A549 (cell line): ENCODE measurements around the gene SCRN1. TPM values are rescaled to one million over a fixed set of nuclear protein-coding genes. Genes with fewer than 3 reads are reported as not detected.

Experiments
- ATAC-seq, 2 experiments: fragments of 200-7000 bp in 1 of 2; fragments of >200 bp in 1 of 2; cut with Nextera tagmentation in 1 of 2; cut with Tn5 transposase in 1 of 2; 3 replicates each; pipeline versions ENCODE4 v1.8.0 to v1.9.1; 2018 to 2020; ENCODE audit warnings: mild to moderate bottlenecking in 1 of 2, moderate library complexity in 1 of 2
- CTCF ChIA-PET: fragments of 300-600 bp; sonication (Branson Sonifier 250); formaldehyde crosslinking; extraction: SDS; loops from one replicate; lab custom pipeline; 2021; ENCODE audit warnings: antibody characterized with exemption, inconsistent platforms; lab: Yijun Ruan, JAX
- POLR2A ChIA-PET: fragments of 350-600 bp; formaldehyde crosslinking; extraction: SDS; loops from one replicate; lab custom pipeline; 2021; ENCODE audit warnings: antibody characterized with exemption, inconsistent platforms; lab: Yijun Ruan, JAX
- DNase-seq, 2 experiments: peaks; one replicate each; pipeline versions ENCODE4 v3.0.0 to v3.0.0-alpha.2; 2011 to 2016; ENCODE audit warnings: low read depth in 1 of 2, low spot score in 1 of 2
- FAIRE-seq: peaks from 2 replicates; lab custom pipeline; 2011; peaks lifted over from hg19 to GRCh38; lab: Jason Lieb, UNC
- H3K27ac ChIP-seq, 2 experiments: fragments of >200 bp; sonication (Bioruptor Twin); formaldehyde crosslinking; 3 replicates each; pipeline ENCODE4 v1.5.1; 2016 to 2017
- H3K4me1 ChIP-seq: fragments of >200 bp; sonication (Bioruptor Twin); formaldehyde crosslinking; 3 replicates; pipeline ENCODE4 v1.6.1; 2016
- H3K4me2 ChIP-seq: fragments of >200 bp; sonication (Bioruptor Twin); formaldehyde crosslinking; 3 replicates; pipeline ENCODE4 v1.6.1; 2016
- H3K4me3 ChIP-seq: fragments of >200 bp; sonication (Bioruptor Twin); formaldehyde crosslinking; 3 replicates; pipeline ENCODE4 v1.5.1; 2016
- H3K9me3 ChIP-seq: fragments of >200 bp; sonication (Bioruptor Twin); formaldehyde crosslinking; 3 replicates; pipeline ENCODE4 v1.6.1; 2016
- BHLHE40 ChIP-seq: IDR thresholded peaks from 2 replicates; pipeline ENCODE4 v1.6.1; 2012; ENCODE audit warnings: low read depth, low read length, inconsistent platforms
- CEBPB ChIP-seq, 2 experiments: fragments of >200 bp in 1 of 2; sonication (Bioruptor Twin) in 1 of 2; formaldehyde crosslinking in 1 of 2; IDR thresholded peaks; 2 replicates each; pipeline ENCODE4 v1.6.1; 2012 to 2016
- CHD4 ChIP-seq: fragments of 200-600 bp; sonication (generic); IDR thresholded peaks from 2 replicates; pipeline ENCODE4 v1.6.1; 2016; ENCODE audit warnings: antibody characterized with exemption, mild to moderate bottlenecking, borderline replicate concordance
- E2F6 ChIP-seq: IDR thresholded peaks from 2 replicates; pipeline ENCODE4 v1.6.1; 2012; ENCODE audit warnings: low read depth, borderline replicate concordance
- EHF ChIP-seq: fragments of 250-450 bp; sonication (Bioruptor Pico); IDR thresholded peaks from 2 replicates; pipeline ENCODE4 v1.5.0; 2020; ENCODE audit warnings: mild to moderate bottlenecking
- EHMT2 ChIP-seq: fragments of 200-600 bp; sonication (generic); IDR thresholded peaks from 2 replicates; pipeline ENCODE4 v1.6.1; 2016; ENCODE audit warnings: antibody characterized with exemption, low read depth, mild to moderate bottlenecking, moderate library complexity
- EP300 ChIP-seq, 2 experiments: fragments of >200 bp; sonication (Bioruptor Twin); formaldehyde crosslinking; IDR thresholded peaks; 2 replicates in 1 of 2; 3 replicates in 1 of 2; pipeline ENCODE4 v1.6.1; 2016 to 2017
- FOXS1 ChIP-seq: fragments of 250-450 bp; sonication (Bioruptor Pico); IDR thresholded peaks from 2 replicates; pipeline ENCODE4 v1.5.0; 2020; ENCODE audit warnings: mild to moderate bottlenecking, moderate library complexity
- HOXB13 ChIP-seq: fragments of 250-450 bp; sonication (Bioruptor Pico); IDR thresholded peaks from 2 replicates; pipeline ENCODE4 v1.5.0; 2020; ENCODE audit warnings: low read depth, mild to moderate bottlenecking, moderate library complexity
- HOXB5 ChIP-seq: fragments of 250-450 bp; sonication (Bioruptor Pico); IDR thresholded peaks from 2 replicates; pipeline ENCODE4 v1.5.0; 2020; ENCODE audit warnings: mild to moderate bottlenecking, moderate library complexity
- JUN ChIP-seq, 2 experiments: fragments of >200 bp; sonication (Bioruptor Twin); formaldehyde crosslinking; IDR thresholded peaks; 2 replicates in 1 of 2; 3 replicates in 1 of 2; pipeline ENCODE4 v1.6.1; 2016 to 2017
- KDM1A ChIP-seq: fragments of 200-600 bp; sonication (generic); IDR thresholded peaks from 2 replicates; pipeline ENCODE4 v1.6.1; 2016; ENCODE audit warnings: low read depth, mild to moderate bottlenecking
- MAFK ChIP-seq: fragments of 450-650 bp; IDR thresholded peaks from 2 replicates; pipeline ENCODE4 v1.6.1; 2014; ENCODE audit not compliant: partially characterized antibody
- NFE2L2 ChIP-seq: fragments of 150-350 bp; conservative IDR thresholded peaks from 2 replicates; pipeline ENCODE4 v1.6.1; 2014; ENCODE audit warnings: low read length
- NPAS2 ChIP-seq: fragments of 250-450 bp; sonication (Bioruptor Pico); IDR thresholded peaks from 2 replicates; pipeline ENCODE4 v1.8.0; 2022; ENCODE audit warnings: mild to moderate bottlenecking, moderate library complexity, borderline replicate concordance
- POLR2A ChIP-seq: IDR thresholded peaks from 2 replicates; pipeline ENCODE4 v1.6.1; 2012; ENCODE audit warnings: mild to moderate bottlenecking, low read length
- RARB ChIP-seq: fragments of 250-450 bp; sonication (Bioruptor Pico); IDR thresholded peaks from 2 replicates; pipeline ENCODE4 v1.8.0; 2021; ENCODE audit warnings: mild to moderate bottlenecking, moderate library complexity
- RCOR1 ChIP-seq: fragments of 150-350 bp; IDR thresholded peaks from 2 replicates; pipeline ENCODE4 v1.6.1; 2014; ENCODE audit warnings: antibody characterized with exemption, low read length, low read depth
- REST ChIP-seq: fragments of 200-600 bp; sonication (generic); IDR thresholded peaks from 2 replicates; pipeline ENCODE4 v1.6.1; 2016; ENCODE audit warnings: antibody characterized with exemption, mild to moderate bottlenecking, moderate library complexity
- ZNF302 ChIP-seq: fragments of 250-450 bp; sonication (Bioruptor Pico); IDR thresholded peaks from 2 replicates; pipeline ENCODE4 v1.9.0; 2021; ENCODE audit warnings: inconsistent platforms, mild to moderate bottlenecking, moderate library complexity
- WGBS: methylation state at CpG from one replicate; pipeline ENCODE4 v1.1.6; 2017; ENCODE audit errors: missing lambda C conversion rate; 5-methylcytosine and 5-hydroxymethylcytosine counted together
- polyA plus RNA-seq, 4 experiments: library from polyadenylated mRNA; depleted of rRNA in 3 of 4; stranded (reverse); fragments of >200 nt; fragmentation: RNase III in 1 of 4; extraction: RNeasy Plus Mini Kit Qiagen cat#74134 plus additional on column Dnase treatment in 1 of 4; gene quantifications; 2 replicates in 3 of 4; 3 replicates in 1 of 4; pipeline ENCODE4 v1.2.3, GENCODE V29; 2011 to 2017
- TF ChIP-seq, protein P1 (sequence below): fragments of >200 bp; sonication (Bioruptor Twin); formaldehyde crosslinking; IDR thresholded peaks from 2 replicates; pipeline ENCODE4 v1.6.1; 2016
- TF ChIP-seq, protein P2 (sequence below): IDR thresholded peaks from 2 replicates; pipeline ENCODE4 v1.6.1; 2012
- TF ChIP-seq, protein P3 (sequence below): IDR thresholded peaks from 2 replicates; pipeline ENCODE4 v1.6.1; 2012

SCRN1 gene
- polyA plus RNA-seq, 2 of the 4 experiments (the other 2 are of a cell fraction): 49.7 to 88.9 TPM

DNA sequence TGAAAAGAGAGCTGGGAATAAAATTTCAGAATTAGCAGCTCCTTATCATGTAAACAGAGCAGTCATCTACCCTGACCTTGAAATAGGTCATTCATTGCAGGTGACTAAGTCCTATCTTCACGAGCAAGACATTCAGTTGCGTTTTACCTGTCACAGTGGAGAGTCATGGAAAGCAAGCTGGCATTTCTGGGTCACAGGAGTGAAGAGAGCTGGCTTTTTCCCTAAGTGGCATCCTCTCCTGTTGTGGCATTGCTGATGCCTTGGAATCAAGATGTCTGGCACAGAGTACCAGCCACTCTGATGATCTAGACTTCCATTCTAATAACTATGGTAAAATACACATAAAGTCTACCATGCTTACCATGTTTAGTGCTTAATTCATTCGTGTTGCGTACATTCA is 70.8 kb downstream of the SCRN1 start:
- ATAC-seq (no peak), FAIRE-seq (no peak), DNase-seq (no peak)
- TF ChIP-seq RCOR1 (no peak), NFE2L2 (no peak), HOXB13 (no peak), EHF (CRISPR knock-in tag) (no peak), KDM1A (no peak), JUN (IDR thresholded peaks at IDR 0.05) (no peak)
- TF ChIP-seq, protein P1, sequence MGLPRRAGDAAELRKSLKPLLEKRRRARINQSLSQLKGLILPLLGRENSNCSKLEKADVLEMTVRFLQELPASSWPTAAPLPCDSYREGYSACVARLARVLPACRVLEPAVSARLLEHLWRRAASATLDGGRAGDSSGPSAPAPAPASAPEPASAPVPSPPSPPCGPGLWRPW: no peak
- H3K27ac ChIP-seq: no peak overlapping the region
- WGBS: 97% methylated on average over 4 of the region's 4 CpGs
- CTCF ChIA-PET: interaction anchor here (1.6 kb wide), 1 partner anchor 10 kb away, joined by 4 read pairs; no protein-coding TSS in a partner anchor
- no peak overlapping the region for H3K4me3 ChIP-seq
- POLR2A ChIA-PET: no interaction called here
- H3K9me3 ChIP-seq: no peaks in the 10 kb centered on the region
- no peak overlapping the region for H3K4me2 ChIP-seq
- H3K4me1 ChIP-seq: no peaks in the 10 kb centered on the region

DNA sequence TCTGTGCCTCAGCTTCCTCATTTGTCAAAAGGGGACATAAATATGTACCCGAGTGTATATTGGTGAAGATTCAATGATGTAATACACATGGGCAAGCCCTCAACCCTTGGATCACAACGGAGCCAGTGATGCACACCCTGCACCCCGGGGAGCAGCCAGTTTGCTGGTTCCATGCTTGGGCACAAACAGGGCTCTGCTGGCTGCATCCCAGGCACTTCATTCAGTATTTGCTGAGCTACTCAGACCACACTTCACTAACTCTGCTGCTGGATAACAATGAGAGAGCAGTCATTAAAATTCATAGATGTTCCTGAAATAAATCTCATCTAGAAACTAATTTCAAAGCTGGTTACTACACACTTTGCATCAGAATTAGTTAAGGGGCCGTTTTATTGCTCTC is 72.0 kb downstream of the SCRN1 start:
- 82% methylated on average over 4 of the region's 4 CpGs for WGBS
- Histone ChIP-seq H3K27ac (no peak overlapping the region), H3K9me3 (no peaks in the 10 kb centered on the region), H3K4me3 (no peak overlapping the region), H3K4me1 (no peaks in the 10 kb centered on the region), H3K4me2 (no peak overlapping the region)
- CTCF ChIA-PET: interaction anchor here (0.8 to 1.6 kb wide), 5 partner anchors 9 to 170 kb away, joined by 3 to 6 read pairs (median 4); no protein-coding TSS in a partner anchor
- FAIRE-seq (no peak), DNase-seq (no peak), ATAC-seq (no peak)
- TF ChIP-seq CHD4 (no peak), RCOR1 (no peak), HOXB5 (CRISPR knock-in tag) (no peak), FOXS1 (CRISPR knock-in tag) (no peak), HOXB13 (no peak), POLR2A (no peak), EHMT2 (no peak), NPAS2 (CRISPR knock-in tag) (no peak), E2F6 (no peak), BHLHE40 (no peak), EP300 (IDR thresholded peaks at IDR 0.05) (no peak), ZNF302 (CRISPR knock-in tag) (no peak), CEBPB (IDR thresholded peaks at IDR 0.05) (no peak), MAFK (no peak), RARB (no peak), REST (no peak)
- TF ChIP-seq, protein P2, sequence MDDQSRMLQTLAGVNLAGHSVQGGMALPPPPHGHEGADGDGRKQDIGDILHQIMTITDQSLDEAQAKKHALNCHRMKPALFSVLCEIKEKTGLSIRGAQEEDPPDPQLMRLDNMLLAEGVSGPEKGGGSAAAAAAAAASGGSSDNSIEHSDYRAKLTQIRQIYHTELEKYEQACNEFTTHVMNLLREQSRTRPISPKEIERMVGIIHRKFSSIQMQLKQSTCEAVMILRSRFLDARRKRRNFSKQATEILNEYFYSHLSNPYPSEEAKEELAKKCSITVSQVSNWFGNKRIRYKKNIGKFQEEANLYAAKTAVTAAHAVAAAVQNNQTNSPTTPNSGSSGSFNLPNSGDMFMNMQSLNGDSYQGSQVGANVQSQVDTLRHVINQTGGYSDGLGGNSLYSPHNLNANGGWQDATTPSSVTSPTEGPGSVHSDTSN: no peak
- TF ChIP-seq, protein P3, sequence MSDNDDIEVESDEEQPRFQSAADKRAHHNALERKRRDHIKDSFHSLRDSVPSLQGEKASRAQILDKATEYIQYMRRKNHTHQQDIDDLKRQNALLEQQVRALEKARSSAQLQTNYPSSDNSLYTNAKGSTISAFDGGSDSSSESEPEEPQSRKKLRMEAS: no peak
- POLR2A ChIA-PET: no interaction called here
